HG02938 (cell line): ENCODE results near the gene NAA60.
"Not testable (repeated sequence)": the region's sequence is repeated elsewhere in the genome, so short reads cannot be mapped to it uniquely, and the experiment has no call there.

Experiments
- ATAC-seq: cut with Tn5 transposase; IDR thresholded peaks from one replicate; pipeline ENCODE4 v1.9.1; 2021; ENCODE audit warnings: mild to moderate bottlenecking, moderate library complexity; ENCODE audit not compliant: unreplicated experiment

Gene NAA60

GRCh38 chr16:3481696-3482658 is 38.5 kb downstream of the NAA60 start:
- ATAC-seq, result no peak

DNA sequence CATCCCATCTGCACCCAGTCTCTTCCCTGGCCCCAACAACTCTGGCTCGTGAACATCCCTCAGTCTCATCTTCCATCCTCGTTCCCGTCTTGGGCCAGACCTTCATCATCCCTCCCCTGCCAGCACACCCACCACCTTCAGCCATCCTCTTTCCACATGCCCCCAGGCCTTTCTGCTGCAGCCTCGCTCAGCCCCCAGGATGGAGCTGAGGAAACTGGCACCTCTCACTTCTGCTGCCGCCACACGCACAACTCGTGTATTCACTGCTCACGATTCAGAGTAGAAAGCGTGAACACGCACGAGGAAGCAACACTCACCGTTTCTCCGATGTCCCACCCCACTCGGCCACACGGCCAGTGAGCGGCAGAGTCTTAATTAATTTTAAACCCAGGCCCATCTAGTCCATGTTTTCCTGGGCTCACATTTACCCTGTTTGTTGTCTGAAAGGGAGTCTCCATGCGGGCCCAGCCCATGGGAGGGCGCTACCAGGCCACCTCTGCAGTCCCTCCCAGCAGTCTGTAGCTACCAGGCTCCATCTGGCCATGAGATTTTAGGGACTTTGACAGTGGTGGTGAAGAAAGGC is 39.3 kb downstream of the NAA60 start:
- ATAC-seq, result no peak

- no peak for ATAC-seq
Measured at GRCh38 chr16:3484318-3485096, 41.0 kb downstream of the NAA60 start.

DNA sequence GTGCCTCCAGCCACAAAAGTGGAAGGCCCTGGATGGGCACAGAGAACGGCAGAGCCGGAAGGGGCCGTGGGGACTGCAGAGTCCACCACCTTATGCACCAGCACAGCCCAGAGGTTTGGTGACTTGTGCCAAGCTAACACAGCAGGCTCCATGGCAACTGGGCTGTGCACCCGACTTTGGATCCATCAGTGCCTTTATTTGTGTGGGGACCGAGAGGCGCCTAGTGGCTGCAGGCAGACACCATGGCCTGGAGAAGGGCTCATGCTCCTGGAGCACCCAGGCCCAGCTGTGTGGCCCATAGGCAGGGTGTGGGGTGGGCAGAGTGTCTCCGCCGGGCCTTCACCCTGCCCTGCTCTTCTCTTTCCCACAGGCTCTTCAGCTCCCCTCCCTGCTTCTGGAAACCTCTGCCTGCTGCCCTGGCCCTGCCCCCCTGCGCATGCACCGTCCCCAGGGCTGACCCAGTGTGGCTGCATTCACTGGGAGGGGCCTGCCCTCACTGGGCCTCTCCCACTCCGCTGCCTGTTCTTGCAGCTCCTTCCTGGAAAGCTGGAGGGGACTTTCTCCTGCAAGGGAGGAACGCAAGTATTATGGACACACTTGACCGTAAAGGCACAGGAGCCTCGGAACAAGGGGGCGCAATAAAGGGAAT is 41.7 kb downstream of the NAA60 start:
- ATAC-seq, result no peak

DNA sequence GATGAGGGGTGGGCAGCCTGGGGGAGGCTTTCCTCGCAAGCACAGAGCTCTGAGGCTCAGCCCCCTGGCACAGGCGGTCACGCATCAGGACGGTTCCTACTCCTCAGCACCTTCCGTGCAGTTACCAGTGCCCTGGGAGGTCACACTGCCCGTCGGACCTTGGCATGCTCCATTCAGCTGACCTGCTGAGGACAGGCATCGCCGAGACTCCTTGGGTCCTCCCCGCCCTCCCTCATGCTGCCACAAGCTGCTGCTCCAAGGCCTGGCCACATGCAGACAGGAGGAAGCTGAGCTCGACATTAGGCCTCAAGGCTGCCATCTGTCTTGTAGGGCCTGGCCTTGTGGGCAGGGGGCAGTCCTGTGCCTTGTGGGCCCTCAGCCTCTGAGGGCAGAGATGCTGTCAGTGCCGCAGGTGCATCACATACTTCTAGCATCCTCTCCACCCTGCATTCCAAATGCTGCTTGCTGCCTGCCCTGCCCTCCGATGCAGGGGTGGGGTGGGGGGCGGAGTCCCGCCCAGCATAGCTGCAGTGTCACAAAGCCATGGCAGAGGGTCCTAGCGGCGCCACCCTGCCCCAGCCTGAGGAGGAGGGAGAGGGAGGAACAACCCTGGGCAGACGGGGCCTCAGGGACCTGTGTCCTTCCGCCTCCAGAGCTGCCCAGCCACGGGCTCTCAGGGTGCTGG is 42.5 kb downstream of the NAA60 start:
- ATAC-seq, result no peak

GRCh38 chr16:3486506-3487215 is 43.2 kb downstream of the NAA60 start:
- no peak for ATAC-seq

DNA sequence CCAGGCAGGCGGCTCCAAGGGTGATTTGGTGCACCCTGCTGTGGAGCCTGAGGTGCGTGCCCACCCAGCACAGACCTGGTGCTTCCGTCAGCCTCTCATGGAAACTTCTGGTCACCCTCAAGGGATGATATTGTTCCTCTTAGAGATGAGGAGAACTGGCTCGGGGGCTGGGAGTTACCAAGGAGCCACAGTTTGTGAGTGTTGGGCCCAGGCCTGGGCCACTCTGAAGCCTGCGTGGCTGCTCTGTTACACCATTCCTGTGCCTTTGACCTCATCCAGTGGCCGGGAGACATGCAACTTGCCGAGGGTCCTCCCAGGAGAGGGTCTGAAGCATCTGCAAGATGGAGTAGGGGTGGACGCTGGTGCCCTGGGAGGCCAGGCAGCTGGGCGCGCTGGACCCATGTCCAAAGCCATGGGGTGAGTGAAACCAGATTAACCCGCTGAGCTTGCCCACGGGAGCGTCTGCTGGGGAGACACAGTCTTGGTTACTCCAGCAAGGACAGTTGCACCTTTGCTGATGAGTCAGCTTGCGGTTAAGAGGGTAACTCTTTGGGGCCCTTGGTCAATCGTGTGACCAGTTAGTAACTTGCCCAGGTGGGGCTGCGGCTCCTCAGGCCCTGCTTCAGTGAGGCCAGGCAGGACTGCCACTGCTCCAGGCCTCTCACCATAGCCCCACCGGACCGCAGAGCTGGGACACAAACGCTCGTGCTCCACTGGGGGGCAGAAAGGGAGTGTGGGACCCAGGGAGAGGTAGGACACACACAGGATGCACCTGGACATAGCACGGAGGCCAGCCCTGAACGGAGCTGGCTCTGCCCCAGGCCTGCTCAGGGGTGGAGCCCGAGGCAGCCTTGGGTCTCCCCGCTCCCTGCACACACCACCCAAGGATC is 44.3 kb downstream of the NAA60 start:
- no peak for ATAC-seq

DNA sequence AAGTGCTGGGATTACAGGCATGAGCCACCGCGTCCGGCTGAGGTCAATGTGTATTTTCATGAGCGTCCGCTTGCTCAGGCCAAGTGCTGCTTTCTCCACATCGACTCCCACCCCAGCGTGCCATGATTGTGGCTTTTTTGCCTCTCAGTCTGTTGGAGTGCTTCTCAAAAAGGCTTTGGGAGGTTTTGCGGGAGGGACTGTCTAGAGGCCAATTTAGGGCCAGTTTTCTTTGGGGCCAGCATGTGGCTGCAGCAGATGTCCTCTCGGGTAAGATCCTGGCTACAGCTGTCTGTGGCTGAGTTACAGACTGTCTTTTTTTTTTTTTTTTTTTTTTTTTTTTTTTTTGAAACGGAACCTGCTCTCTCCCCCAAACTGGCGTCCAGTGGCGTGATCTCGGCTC is 45.3 kb downstream of the NAA60 start:
- no peak for ATAC-seq

DNA sequence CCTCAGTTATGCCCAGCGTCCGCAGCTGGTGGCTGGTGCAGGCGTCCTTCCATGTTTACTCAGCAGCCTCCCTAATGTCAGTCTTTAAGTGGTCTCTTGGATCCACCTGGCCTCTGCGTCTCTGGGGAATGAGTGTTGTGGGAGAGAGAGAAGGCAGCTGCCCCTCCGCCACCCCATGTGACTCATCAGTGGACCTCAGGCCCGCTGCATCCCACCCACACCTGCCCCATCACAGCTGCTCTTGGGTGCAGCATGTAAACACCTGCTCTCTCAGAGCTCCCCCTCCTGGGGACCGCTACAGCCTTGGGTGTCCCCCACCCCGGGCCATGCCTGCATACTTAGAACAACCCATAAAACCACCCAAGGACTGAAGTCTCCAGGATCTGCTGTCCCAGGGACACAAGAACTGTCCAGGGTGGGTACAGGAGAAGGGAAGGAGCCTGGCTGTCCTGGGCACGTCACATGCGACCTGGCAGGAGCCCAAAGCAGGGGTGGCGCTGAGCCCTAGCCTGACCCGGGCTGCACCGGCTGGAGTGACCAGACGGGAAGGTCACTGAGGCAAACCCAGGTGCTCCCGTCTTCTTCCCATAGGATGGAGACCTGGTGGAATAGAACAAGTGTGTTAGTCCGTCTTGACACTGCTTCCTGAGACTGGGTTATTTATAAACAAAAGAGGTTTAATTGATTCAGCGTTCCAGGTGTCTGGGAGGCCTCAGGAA is 47.6 kb downstream of the NAA60 start:
- ATAC-seq, result no peak

DNA sequence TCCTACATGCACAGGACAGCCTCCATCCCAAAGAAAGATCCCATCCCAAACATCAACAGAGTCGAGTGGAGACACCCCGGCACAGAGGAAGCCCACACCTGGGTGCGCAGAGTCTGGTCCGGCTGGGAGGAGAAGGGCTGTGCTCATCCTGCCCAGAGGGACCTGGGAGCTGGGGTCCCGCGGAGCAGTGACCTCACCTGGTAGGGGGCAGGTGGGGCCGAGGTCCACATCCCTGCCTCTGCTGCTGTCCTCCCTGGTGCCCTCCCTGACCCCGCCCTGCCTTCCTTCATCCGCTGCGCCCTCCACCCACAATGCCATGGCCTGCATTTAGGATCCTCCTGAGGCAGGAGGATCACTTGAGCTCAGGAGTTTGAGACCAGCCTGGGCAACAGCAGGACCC is 48.9 kb downstream of the NAA60 start:
- no peak for ATAC-seq

DNA sequence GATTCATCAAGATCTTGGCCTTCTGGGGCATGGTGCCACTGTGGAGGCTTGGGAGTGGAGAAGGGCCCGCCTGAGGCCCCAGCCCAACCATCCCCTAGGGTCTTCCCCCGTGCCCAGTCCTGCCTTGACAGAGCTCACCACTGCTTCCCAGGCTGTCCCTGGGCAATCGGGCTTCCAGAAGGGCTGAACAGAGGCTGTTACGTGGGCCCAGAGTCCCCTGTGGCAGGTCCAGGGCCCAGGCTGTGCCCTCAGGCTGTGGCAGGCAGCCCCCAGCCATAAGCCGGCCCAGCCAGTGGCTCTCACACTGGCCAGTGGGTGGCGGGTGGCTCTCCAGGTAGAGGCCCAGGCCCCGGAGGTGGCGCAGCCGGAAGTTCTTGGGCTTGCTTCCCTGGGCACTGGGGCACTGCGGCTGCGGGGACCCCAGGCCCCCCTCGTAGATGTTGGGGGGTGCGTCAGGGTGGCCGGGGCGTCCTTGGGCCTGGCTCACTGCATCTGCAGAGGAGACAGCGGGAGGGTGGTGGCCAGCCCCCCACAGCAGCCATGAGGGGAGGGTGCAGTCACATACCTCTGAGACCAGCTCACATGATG is 51.0 kb downstream of the NAA60 start:
- no peak for ATAC-seq

GRCh38 chr16:3495176-3495575 is 51.7 kb downstream of the NAA60 start, which contains the start of gene C16orf90:
TSS of gene C16orf90 (minus strand) at chr16:3495489. CDS start at chr16:3495421, 68 bp downstream.
- no peak for ATAC-seq

DNA sequence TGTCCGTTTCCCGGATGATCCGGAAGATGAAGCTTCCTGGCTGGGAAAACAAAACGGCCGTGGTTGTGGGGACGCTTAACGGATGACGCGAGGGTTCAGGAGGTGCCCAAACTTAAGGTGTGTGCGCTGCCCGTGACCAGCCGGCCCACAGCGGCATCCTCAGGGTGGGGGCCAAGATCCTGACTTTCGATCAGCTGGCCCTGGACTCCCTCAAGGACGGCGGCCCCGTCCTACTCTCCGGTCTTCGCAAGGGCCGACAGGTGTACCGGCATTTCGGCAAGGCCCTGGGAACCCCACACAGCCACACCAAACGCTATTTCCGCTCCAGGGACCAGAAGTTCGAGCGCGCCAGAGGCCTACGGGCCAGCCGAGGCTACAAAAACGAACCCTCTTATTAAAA is 52.9 kb downstream of the NAA60 start:
- no peak for ATAC-seq

GRCh38 chr16:3497771-3498170 is 54.3 kb downstream of the NAA60 start:
- no peak for ATAC-seq

DNA sequence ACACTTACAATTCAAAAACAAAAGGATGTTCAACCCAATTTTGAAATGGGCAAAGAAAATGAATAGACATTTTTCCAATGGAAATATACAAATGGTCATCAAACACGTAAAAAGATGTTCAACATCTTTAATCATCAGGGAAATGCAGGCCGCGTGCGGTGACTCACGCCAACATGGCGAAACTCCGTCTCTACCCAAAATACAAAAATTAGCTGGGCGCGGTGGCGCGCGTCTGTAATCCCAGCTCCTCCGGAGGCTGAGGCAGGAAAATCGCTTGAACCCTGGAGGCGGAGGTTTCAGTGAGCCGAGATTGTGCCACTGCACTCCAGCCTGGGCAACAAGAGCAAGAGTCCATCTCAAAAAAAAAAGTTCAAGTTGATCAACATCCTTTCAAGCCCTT is 55.5 kb downstream of the NAA60 start:
- no peak for ATAC-seq

- ATAC-seq, result not testable (repeated sequence)
Measured at GRCh38 chr16:3501412-3501761, 57.9 kb downstream of the NAA60 start.

- no peak for ATAC-seq
Measured at GRCh38 chr16:3501783-3502400, 58.4 kb downstream of the NAA60 start.
